HG02763 (cell line): ENCODE data around the gene TRAPPC3L.
A peak's percentile ranks its signal among the peaks of the same experiment; 100 is the strongest.
"Not testable (repeated sequence)": the region's sequence is repeated elsewhere in the genome, so short reads cannot be mapped to it uniquely, and the experiment has no call there.

Source experiments
- ATAC-seq: cut with Tn5 transposase; IDR thresholded peaks from one replicate; pipeline ENCODE4 v1.9.1; 2021; ENCODE audit warnings: mild to moderate bottlenecking, moderate library complexity; ENCODE audit not compliant: unreplicated experiment

The TRAPPC3L gene

DNA sequence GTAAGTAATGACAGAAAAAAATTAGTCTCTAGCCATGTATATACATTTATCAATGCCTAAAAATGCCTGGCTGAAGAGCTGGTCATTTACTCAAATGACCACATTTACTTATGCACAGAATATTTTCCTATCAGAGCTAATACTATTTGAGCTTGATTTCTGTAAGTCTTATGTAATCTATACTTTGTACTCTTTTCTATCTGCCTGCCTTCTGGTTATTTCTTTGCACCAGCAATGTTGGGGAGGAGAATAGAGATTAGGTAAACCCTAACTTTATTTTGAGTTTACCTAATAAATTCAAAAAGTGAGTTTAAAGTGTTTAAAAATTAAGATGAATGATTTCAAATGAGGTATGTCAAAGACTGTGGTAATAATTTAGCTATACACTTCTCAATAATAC is 30.3 kb downstream of the TRAPPC3L start:
- no peak for ATAC-seq

DNA sequence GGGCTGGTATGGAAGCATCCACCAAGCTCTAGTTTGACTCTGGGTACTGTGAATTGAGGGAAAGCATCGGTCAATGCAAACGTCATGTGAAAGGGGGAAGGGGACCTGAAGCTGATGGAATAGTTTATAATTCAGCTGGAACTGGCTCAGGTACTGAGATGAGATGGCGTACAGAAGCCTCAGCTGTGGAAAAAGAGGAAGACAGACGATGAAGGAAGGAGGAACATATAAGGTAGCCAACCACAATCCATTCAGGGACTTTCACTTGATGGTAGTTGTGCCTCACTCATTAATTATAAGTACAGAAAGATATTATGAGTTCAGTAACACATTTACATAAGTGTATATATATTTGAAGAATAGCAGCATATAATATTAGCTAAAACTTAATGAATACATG is 31.4 kb downstream of the TRAPPC3L start:
- no peak for ATAC-seq

DNA sequence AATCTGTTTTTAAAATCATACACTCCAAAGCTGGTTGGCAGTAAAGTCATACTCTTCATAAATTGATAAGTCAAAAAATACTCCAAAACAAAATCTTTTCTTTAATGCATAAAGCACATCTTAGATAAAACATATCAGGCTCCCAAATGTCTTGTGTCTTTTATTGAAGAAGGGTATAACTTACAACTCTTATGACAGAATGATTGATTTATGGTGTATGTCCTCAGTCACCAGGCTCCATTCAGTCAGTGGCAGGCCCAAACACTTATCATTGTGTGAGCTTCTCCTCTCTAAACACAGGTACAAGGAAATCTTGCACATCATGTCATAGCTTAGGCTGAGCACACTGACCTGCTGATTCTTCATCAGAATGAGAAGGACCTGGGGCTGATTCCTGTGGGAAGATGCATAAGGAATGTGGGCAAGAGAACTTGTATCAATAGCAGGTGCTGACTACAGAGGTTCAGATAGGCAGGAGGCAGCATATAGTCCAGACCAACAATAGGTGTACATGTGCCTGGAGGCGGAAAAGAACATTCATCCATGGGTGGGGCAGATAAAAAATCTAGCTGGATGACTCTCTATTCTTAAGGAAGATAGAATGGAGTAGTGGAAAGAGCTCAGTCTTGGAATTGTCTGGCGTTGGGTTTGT is 32.1 kb downstream of the TRAPPC3L start:
- no peak for ATAC-seq

DNA sequence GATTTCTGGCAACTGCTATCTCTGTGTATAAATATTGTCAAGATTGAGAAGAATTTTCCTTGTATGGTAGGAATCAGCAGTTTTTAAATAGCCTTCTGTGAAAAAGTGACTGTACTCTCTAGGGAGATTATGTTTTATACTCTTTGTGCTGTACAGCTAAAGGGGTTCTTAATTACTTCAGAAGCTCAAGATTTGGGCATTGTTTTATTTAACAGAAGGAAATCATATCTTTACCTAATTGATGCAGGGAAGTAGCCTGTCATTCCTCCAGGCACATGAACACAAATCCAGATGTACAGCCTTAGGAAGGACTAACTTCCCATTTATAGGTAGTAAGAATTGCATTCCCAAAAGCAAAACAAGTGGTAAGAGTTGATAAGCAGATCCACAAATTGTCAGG is 32.8 kb downstream of the TRAPPC3L start:
- ATAC-seq: no peak

DNA sequence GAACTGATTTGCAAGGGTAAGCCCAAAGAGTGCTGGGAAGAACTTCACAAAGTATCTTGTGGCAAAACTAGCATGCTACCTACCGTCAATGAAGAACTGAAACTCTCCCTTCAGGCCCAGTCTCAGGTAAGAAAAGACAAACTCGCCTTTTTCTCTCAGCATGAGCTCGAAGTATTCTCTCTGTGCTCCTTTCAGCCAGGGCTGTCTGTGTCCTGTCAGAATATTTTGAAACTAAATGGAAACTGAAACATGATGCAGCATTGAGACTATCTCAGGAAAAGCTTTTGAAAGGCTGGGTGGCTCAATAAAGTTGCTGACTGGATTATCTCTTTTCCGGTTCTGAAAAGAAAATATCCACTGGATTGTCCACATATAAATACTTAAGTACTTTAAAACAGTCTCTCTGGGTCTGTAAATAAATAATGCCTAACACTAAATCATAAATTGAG is 33.3 kb downstream of the TRAPPC3L start:
- peak; percentile 68 for ATAC-seq

DNA sequence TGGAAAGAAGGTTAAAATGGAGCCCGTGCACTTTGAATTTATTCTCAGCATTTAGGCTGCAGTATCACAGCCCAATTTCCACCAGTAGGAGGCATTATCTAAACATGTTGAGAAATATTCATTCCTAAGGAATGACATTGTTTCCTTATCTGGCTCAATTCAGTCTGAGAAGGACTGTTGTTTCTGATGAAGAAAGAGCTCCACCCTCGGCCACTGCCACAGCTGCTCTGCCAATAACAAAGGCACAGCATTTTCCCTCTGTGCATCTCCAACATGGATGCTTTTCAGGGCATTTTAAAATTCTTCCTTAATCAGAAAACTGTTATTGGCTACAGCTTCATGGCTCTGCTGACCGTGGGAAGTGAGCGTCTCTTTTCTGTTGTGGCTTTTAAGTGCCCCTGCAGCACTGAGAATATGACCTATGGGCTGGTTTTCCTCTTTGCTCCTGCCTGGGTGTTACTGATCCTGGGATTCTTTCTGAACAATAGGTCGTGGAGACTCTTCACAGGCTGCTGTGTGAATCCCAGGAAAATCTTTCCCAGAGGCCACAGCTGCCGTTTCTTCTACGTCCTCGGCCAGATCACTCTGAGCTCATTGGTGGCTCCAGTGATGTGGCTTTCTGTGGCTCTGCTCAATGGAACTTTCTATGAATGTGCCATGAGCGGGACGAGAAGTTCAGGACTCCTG is 33.9 kb downstream of the TRAPPC3L start, which contains the start of gene CALHM5:
Gene CALHM5, plus strand, starts transcription at position 216 of the 687 bp plus-strand sequence. Its CDS starts 58 bp downstream, at position 274.
- ATAC-seq: no peak

DNA sequence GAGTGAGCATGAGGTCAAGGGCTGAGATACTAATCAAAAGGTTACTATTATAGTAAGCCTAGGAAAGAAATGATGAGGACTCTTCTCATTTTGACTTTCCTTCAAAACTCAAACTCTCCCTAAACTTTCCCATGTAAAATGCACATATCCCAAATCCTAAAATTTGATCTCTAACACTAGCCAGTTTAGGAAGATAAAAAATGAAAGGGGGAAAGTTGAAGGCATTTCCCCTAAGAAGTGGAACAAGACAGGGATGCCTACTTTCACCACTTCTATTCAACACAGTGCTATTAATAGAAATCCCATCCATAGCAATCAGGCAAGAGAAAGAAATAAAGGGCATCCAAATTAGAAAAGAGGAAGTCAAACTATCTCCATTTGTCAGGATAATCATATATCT is 37.0 kb downstream of the TRAPPC3L start:
- ATAC-seq: no peak

DNA sequence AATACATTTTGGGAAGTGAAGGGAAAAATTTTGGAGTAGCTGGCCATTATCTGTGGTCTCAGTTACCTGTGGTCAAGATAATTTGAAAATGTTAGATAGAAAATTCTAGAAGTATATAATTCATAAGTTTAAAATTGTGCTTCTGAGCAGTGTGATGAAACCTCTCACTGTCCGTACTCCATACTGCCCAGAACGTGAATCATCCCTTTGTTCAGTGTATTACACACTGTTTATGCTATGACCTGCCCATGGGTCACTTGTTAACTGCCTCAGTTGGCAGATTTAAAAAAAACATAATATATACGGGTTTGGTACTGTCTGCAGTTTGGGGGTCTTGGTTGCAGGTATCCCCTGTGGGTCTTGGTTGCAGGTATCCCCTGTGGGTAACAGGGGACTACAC is 38.2 kb downstream of the TRAPPC3L start:
- no peak for ATAC-seq

DNA sequence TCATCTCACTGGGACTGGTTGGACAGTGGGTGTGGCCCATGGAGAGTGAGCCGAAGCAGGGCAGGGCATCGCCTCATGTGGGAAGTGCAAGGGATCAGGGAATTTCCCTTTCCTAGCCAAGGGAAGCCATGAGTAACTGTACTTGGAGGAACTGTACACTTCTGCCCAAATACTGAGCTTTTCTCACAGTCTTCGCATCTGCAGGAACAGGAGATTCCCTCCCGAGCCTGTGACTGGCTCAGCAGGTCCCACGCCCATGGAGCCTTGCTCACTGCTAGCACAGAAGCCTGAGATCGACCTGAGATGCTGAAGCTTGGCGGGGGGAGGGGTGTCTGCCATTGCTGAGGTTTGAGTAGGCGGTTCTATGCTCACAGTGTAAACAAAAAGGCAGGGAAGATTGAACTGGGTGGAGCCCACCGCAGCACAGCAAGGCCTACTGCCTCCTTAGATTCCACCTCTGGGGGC is 44.5 kb downstream of the TRAPPC3L start:
- no peak for ATAC-seq

DNA sequence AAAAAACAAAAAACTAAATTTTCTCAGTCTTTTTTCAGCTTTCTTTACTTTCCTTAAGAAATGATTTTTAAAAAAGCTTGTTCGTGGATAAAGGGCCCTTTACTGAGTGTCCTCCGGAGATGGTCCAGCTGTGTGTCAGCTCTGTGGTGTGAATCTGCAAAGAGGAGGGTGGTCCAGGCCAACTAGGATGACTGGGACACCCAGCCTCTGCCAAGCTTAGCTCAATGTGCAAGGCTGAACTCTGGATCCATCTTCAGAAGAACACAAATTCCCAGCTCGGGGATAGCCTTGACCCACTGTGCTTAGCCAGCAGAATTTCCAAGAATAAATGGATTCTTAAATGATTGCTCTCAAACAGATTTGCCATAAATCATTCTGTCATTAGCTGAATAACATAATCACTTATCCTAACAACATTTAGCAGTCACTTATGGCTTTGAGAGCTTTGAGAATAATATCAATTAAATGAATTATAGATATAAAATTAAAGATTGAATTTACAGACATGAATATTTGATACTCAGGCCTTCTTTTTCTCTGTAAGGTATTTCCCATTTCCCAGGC is 48.3 kb downstream of the TRAPPC3L start:
- ATAC-seq: no peak

DNA sequence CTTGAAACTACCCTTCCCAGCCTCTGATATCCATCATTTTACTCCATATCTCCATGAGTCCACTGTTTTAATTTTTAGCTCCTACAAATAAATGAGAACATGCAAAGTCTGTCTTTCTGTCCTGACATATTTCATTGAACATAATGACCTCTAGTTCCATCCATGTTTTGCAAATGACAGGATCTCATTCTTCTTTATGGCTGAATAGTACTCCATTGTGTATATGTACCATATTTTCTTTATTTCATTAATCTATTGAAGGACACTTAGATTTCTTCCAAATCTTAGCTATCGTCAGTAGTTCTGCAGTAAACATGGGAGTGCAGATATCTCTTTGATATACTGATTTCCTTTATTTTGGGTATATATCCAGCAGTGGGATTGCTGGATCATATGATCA is 50.3 kb downstream of the TRAPPC3L start:
- ATAC-seq: not testable (repeated sequence)

DNA sequence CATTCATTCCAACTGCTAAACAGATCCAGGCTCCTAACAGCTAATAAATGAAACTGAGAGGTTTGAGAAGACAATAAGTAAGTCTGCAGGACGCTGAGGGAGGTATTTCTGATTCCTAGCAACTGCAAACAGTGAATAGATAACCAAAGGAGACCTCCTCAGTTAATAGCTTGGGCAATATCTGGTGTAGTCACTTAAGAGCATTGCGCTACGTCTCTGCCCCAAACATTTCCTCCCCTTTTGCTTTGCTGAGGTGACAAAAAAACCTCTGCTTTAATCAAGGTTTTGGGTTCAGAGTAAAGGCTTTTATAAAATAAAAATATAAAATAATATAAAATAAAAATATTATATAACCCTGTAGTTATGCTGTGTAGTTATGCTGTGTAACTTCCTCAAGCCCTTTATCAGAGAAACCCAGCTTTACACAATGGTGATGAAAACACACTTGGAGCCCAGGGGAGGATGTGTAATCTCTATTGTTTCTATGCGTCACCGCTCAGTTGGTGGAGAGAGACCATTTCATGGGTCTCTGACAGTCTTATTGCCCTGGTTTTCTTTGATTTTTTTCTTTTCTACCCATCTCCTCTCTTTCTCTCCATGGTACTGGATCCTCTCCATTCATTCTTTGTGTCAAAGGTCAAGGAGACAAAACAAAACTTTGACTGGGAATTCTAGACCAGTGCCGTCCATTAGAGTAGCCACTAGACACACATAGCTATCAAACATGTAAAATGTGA is 53.0 kb downstream of the TRAPPC3L start:
- ATAC-seq: no peak

DNA sequence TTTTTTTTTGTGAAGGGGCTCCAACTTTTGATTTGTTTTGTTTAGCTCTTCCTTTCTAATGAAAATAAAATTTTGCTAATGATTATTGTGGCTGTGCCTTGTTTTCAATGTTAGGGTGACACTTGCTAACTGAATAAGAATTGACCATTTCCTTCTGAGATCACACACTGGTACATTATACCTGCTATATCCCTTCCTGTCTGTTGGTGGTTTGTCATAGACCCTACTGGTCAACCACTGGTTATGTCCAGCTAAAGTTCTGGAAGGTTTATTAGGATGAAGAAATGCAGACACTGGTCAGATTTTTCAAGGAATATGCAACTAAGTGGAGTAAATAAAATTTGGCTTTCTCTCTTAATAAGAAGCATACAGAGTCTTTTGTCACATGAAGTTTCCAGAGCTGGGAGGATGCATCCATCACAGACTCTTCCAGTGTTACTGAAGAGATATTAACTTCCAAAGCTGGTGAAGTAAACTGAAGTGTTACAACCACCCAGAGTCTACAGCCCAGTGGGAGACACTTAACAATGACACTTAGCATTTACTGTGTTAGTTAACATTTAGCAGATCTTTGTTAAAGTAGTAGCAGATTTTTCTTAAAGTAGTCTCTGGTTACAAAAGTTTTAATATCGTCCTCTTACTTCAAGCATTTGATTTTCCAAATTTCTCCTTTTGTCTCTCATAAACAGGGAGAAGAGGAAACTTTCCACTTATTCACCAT is 53.7 kb downstream of the TRAPPC3L start:
- no peak for ATAC-seq

DNA sequence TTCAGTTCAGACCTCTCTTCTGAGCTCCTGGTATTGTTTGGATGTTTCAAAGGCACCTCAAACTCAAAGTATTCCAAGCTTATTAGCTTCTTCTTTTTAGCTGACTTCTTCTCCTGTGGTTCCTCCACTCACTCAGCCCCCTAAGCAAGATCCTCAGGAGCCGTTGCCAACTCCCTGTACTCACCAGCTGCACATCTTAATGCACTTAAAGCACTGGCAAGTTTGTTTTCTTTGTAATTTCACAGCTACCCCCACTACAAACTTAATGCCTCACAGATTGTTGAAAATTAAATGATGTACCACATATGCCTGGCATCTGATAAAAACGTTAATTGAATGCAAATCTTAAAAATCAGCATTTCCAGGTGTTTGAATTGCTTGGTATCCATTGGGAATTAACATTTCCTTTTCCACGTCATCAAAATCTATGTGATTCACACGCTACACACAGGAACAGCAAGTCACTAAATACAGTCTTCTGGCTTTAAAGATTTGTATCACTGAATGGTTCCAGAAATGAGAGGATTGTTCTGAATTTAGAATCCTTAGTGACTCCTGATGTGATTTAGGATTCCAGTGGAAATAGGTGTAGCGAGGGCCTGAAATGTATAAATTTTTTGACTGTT is 59.8 kb downstream of the TRAPPC3L start:
- ATAC-seq: no peak

DNA sequence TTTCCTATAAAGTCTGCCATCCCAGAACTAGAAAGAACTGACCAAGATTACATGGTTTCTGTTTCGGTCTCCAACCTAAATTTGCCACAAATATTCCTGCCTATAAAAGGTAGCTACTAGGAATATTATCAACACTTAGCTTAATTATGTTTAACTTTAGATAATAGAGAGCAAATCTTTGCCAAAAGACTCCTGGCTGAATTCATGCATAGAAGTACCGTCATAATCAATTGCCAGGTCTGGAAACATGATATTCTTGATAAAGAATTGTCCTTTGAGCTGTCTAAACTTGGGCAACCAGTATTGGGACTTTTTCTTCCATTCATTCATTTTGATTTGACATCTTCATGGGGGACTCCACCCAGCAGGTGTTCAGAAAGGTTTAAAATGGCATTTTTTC is 61.9 kb downstream of the TRAPPC3L start:
- ATAC-seq: no peak

DNA sequence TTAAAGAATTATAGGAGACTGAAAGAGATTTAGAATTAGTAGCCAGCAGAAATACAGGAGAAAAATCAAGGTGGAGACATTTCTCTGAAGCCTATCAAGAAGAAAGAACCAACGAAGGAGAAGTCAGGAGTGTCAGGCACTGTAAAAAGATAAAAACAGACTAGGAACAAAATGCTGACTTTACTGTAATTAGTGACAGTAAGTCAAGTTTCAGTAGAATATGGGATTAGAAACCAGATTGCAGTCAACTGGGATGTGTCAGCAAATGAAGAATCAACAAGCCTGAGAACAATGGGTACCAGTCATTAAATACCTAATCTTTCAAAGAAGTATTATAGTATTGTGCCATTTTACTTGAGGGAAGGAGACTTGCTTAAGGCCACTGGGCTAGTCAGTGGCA is 62.7 kb downstream of the TRAPPC3L start:
- ATAC-seq: no peak

DNA sequence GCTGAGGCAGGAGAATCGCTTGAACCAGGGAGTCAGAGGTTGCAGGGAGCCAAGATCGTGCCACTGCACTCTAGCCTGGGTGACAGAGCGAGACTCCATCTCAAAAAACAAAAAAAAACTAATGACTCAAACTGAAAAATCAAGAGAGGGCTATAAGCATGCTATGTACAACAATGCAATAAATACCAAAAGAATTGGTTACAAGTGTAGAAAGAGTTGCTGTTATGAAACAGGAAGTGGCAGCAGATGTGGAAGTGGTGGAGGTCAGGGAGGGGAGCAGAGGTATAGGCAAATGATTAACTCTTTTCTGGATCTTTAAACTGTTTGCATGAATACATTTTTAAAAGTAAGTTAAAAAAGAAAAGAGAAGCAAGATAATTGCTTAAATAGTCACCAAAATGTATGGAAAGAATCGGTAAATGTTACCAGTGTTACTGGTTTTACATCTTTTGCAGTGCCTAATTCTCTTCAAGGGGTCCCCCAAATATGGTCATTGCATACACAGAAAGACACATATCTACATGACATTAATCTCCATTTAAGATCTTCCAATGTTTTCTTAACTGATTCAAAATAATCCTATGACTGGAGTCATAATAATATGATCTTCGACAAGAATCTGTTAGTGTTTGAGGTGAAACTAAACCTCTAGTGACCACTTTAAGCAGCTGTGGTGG is 69.3 kb downstream of the TRAPPC3L start:
- peak; percentile 100 for ATAC-seq

DNA sequence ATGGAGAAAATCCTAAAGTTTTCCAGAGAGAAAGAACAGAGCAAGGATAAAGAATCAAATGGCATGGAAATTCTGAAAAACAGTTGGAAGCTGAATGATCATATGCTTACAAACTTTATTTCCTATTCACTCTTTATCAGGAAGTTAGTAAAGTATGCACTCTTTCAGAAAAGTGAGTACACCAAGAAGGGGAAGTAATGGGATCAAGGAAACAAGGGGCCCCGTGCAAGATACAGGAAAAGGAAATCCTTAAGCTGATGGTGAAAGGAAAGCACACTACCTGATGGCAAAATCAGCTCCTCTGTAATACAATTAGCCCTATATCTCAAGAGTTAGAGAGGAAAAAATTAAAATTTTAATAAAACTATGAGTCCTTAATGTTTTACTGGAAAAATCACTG is 70.3 kb downstream of the TRAPPC3L start:
- ATAC-seq: no peak

DNA sequence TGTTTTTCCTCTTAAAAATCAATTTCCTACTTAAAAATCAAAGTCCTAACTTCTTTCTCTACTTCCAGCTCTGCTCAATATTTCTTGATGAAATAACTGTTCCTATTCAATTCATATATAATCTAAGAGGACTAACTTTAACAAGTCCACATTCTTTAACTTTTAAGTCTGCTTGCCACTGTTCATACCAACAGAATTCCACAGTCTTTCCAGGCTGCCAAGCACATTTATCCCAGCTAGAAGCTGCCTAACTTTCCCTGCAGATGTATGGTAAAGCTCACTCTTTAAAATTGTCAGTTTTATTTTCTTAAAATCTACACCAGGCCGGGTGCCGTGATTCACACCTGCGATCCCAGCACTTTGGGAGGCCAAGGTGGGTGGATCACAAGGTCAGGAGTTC is 72.8 kb downstream of the TRAPPC3L start:
- ATAC-seq: no peak

DNA sequence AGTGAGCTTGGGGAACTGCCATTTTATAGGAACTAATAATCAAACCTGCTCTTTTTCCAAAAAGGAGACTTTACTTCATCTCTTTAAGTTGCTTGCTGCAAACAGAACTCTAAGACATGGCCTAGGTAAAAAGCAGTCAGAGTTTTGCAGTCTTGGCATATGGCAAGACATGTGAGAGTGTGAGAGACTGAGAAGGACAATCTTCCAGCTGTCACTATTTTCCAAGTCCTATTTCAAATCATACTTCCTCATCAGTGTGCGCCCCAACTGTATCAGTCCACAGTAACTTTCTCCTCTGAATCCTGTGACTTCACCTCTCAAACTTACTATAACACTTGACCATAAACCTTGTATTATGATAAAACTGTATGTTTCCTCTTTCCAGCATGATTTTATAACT is 74.0 kb downstream of the TRAPPC3L start:
- no peak for ATAC-seq
